HEK293 (cell line): ENCODE measurements around the gene CDH3.
A peak's percentile ranks its signal among the peaks of the same experiment; 100 is the strongest.

Experiments
- CTCF ChIA-PET: fragments of 350-600 bp; formaldehyde crosslinking; extraction: SDS; loops from one replicate; lab custom pipeline; 2021; ENCODE audit warnings: antibody characterized with exemption; lab: Yijun Ruan, JAX
- POLR2A ChIA-PET: fragments of 300-600 bp; formaldehyde crosslinking; extraction: SDS; loops from one replicate; lab custom pipeline; 2020; ENCODE audit warnings: antibody characterized with exemption, inconsistent platforms; lab: Yijun Ruan, JAX
- H3K27ac ChIP-seq: fragments of 200-500 bp; sonication (Bioruptor generic); 2 replicates; pipeline ENCODE4 v1.5.1; 2014; ENCODE audit warnings: low read depth, low read length, control low read depth, inconsistent platforms; ENCODE audit errors: extremely low read depth
- H3K36me3 ChIP-seq, 2 experiments: fragments of 200-500 bp in 1 of 2; sonication (Bioruptor generic) in 1 of 2; 1 replicate in 1 of 2; 2 replicates in 1 of 2; pipeline ENCODE4 v1.5.1; 2014 to 2017; ENCODE audit warnings: inconsistent platforms in 2 of 2, low read length in 2 of 2; ENCODE audit not compliant: control insufficient read depth in 2 of 2, insufficient read depth in 1 of 2
- H3K4me1 ChIP-seq: fragments of 200-500 bp; sonication (Bioruptor generic); 2 replicates; pipeline ENCODE4 v1.5.1; 2014; ENCODE audit warnings: mild to moderate bottlenecking, low read length, inconsistent platforms; ENCODE audit not compliant: control insufficient read depth, insufficient read depth
- H3K4me3 ChIP-seq: 2 replicates; pipeline ENCODE4 v1.5.1; 2011; ENCODE audit warnings: low read depth, mild to moderate bottlenecking, control low read depth, low read length, moderate library complexity
- H3K9me3 ChIP-seq: fragments of 200-500 bp; sonication (Bioruptor generic); 2 replicates; pipeline ENCODE4 v1.5.1; 2014; ENCODE audit warnings: low read depth, low read length, inconsistent platforms; ENCODE audit not compliant: control insufficient read depth, insufficient read depth
- GLIS1 ChIP-seq: fragments of 450-650 bp; formaldehyde crosslinking; IDR thresholded peaks from 2 replicates; pipeline ENCODE4 v1.5.1; 2016; ENCODE audit warnings: missing biosample characterization, missing genetic modification characterization
- HOXD13 ChIP-seq: sonication (generic); formaldehyde crosslinking; IDR thresholded peaks from 2 replicates; pipeline ENCODE4 v1.8.0; 2022; ENCODE audit warnings: missing genetic modification reagents, borderline replicate concordance
- KLF1 ChIP-seq: fragments of 450-650 bp; formaldehyde crosslinking; IDR thresholded peaks from 2 replicates; pipeline ENCODE4 v1.5.1; 2016; ENCODE audit warnings: missing biosample characterization, missing genetic modification characterization
- KLF16 ChIP-seq: fragments of 450-650 bp; formaldehyde crosslinking; IDR thresholded peaks from 2 replicates; pipeline ENCODE4 v1.5.1; 2017; ENCODE audit warnings: missing biosample characterization, missing genetic modification characterization
- MYNN ChIP-seq: fragments of 450-650 bp; formaldehyde crosslinking; IDR thresholded peaks from 2 replicates; pipeline ENCODE4 v1.5.1; 2016; ENCODE audit warnings: missing biosample characterization, missing genetic modification characterization, borderline replicate concordance
- OVOL3 ChIP-seq: fragments of 450-650 bp; formaldehyde crosslinking; IDR thresholded peaks from 2 replicates; pipeline ENCODE4 v1.5.1; 2016; ENCODE audit warnings: missing biosample characterization, missing genetic modification characterization
- RBAK ChIP-seq: fragments of 450-650 bp; formaldehyde crosslinking; IDR thresholded peaks from 2 replicates; pipeline ENCODE4 v1.5.1; 2016; ENCODE audit warnings: missing biosample characterization, missing genetic modification characterization
- SP7 ChIP-seq: fragments of 450-650 bp; formaldehyde crosslinking; IDR thresholded peaks from 2 replicates; pipeline ENCODE4 v1.5.1; 2016; ENCODE audit warnings: missing biosample characterization, missing genetic modification characterization
- TRIM28 ChIP-seq: IDR thresholded peaks from 2 replicates; pipeline ENCODE4 v1.6.1; 2011; ENCODE audit warnings: low read length, control low read depth, borderline replicate concordance
- ZBTB8A ChIP-seq: fragments of 450-650 bp; formaldehyde crosslinking; IDR thresholded peaks from 2 replicates; pipeline ENCODE4 v1.5.1; 2016; ENCODE audit warnings: missing biosample characterization, missing genetic modification characterization
- ZEB2 ChIP-seq: fragments of 450-650 bp; formaldehyde crosslinking; IDR thresholded peaks from 2 replicates; pipeline ENCODE4 v1.5.1; 2016; ENCODE audit warnings: missing biosample characterization, missing genetic modification characterization
- ZNF112 ChIP-seq: fragments of 450-650 bp; formaldehyde crosslinking; IDR thresholded peaks from 2 replicates; pipeline ENCODE4 v1.5.0; 2017; ENCODE audit warnings: missing biosample characterization, missing genetic modification characterization
- ZNF140 ChIP-seq: fragments of 450-650 bp; formaldehyde crosslinking; IDR thresholded peaks from 2 replicates; pipeline ENCODE4 v1.5.1; 2016; ENCODE audit warnings: missing biosample characterization, missing genetic modification characterization
- ZNF169 ChIP-seq: fragments of 450-650 bp; formaldehyde crosslinking; IDR thresholded peaks from 2 replicates; pipeline ENCODE4 v1.5.1; 2016; ENCODE audit warnings: missing biosample characterization, missing genetic modification characterization
- ZNF214 ChIP-seq: fragments of 450-650 bp; formaldehyde crosslinking; IDR thresholded peaks from 2 replicates; pipeline ENCODE4 v1.5.1; 2017; ENCODE audit warnings: missing biosample characterization, mild to moderate bottlenecking, missing genetic modification characterization, borderline replicate concordance
- ZNF239 ChIP-seq: fragments of 450-650 bp; formaldehyde crosslinking; IDR thresholded peaks from 2 replicates; pipeline ENCODE4 v1.5.1; 2016; ENCODE audit warnings: missing biosample characterization, missing genetic modification characterization
- ZNF292 ChIP-seq: fragments of 450-650 bp; formaldehyde crosslinking; IDR thresholded peaks from 2 replicates; pipeline ENCODE4 v1.5.1; 2016; ENCODE audit warnings: low read depth, missing biosample characterization, missing genetic modification characterization, borderline replicate concordance
- ZNF335 ChIP-seq: fragments of 450-650 bp; formaldehyde crosslinking; conservative IDR thresholded peaks from 2 replicates; pipeline ENCODE4 v1.5.1; 2016; ENCODE audit warnings: missing biosample characterization, missing genetic modification characterization
- ZNF341 ChIP-seq: fragments of 450-650 bp; formaldehyde crosslinking; IDR thresholded peaks from 2 replicates; pipeline ENCODE4; 2016; ENCODE audit warnings: low read depth, missing biosample characterization, missing genetic modification characterization
- ZNF350 ChIP-seq: fragments of 450-650 bp; formaldehyde crosslinking; IDR thresholded peaks from 2 replicates; pipeline ENCODE4 v1.5.0; 2017; ENCODE audit warnings: missing biosample characterization, mild to moderate bottlenecking, missing genetic modification characterization
- ZNF37A ChIP-seq: fragments of 450-650 bp; IDR thresholded peaks from 2 replicates; pipeline ENCODE4 v1.5.1; 2018; ENCODE audit warnings: missing biosample characterization, missing genetic modification characterization
- ZNF426 ChIP-seq: fragments of 450-650 bp; formaldehyde crosslinking; IDR thresholded peaks from 2 replicates; pipeline ENCODE4 v1.5.1; 2017; ENCODE audit warnings: missing biosample characterization, missing genetic modification characterization, mild to moderate bottlenecking, inconsistent platforms, moderate library complexity
- ZNF514 ChIP-seq: fragments of 450-650 bp; formaldehyde crosslinking; IDR thresholded peaks from 2 replicates; pipeline ENCODE4 v1.5.1; 2016; ENCODE audit warnings: missing biosample characterization, missing genetic modification characterization
- ZNF660 ChIP-seq: fragments of 450-650 bp; IDR thresholded peaks from 2 replicates; pipeline ENCODE4 v1.5.1; 2018; ENCODE audit warnings: missing biosample characterization, mild to moderate bottlenecking, missing genetic modification characterization
- ZNF664 ChIP-seq: fragments of 450-650 bp; formaldehyde crosslinking; IDR thresholded peaks from 2 replicates; pipeline ENCODE4 v1.5.1; 2016; ENCODE audit warnings: missing biosample characterization, missing genetic modification characterization
- ZNF777 ChIP-seq: fragments of 450-650 bp; formaldehyde crosslinking; IDR thresholded peaks from 2 replicates; pipeline ENCODE4 v1.5.1; 2017; ENCODE audit warnings: missing biosample characterization, missing genetic modification characterization, borderline replicate concordance
- ZSCAN30 ChIP-seq: fragments of 450-650 bp; IDR thresholded peaks from 2 replicates; pipeline ENCODE4 v1.5.1; 2018; ENCODE audit warnings: missing biosample characterization, mild to moderate bottlenecking, missing genetic modification characterization, moderate library complexity
- TF ChIP-seq, protein P1 (sequence below): fragments of 450-650 bp; formaldehyde crosslinking; IDR thresholded peaks from 2 replicates; pipeline ENCODE4 v1.5.1; 2016; ENCODE audit warnings: missing biosample characterization, missing genetic modification characterization
- TF ChIP-seq, protein P2 (sequence below): fragments of 450-650 bp; formaldehyde crosslinking; optimal IDR thresholded peaks from 2 replicates; pipeline ENCODE3; 2016; ENCODE audit warnings: missing biosample characterization, mild to moderate bottlenecking, missing genetic modification characterization
- TF ChIP-seq, protein P3 (sequence below): fragments of 450-650 bp; formaldehyde crosslinking; IDR thresholded peaks from 2 replicates; pipeline ENCODE4 v1.5.1; 2016; ENCODE audit warnings: missing biosample characterization, missing genetic modification characterization
- TF ChIP-seq, protein P4 (sequence below): IDR thresholded peaks from 2 replicates; pipeline ENCODE4 v1.6.1; 2011; ENCODE audit warnings: mild to moderate bottlenecking, low read depth, low read length, borderline replicate concordance

The CDH3 gene

DNA sequence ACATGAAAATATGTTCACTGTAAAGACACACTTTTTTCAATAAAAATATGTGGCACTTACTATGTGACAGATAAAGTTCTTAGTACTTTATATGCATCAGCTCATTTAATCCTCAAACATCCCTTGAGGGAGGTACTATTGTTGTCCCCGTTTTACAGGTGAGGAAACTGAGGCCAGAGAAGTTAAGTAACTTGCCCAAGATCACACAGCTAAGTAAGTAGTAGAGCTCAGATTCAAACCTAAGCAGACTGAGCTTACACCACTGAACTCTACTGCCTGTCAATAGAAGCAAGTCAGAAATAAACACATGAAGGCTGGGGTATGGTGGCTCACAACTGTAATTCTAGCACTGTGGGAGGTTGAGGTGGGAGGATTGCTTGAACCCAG is 13.9 kb downstream of the CDH3 start (continued):
- TF ChIP-seq OVOL3 (tag by site-specific recombination) (no peak), ZNF335 (tag by site-specific recombination) (no peak), HOXD13 (CRISPR knock-in tag) (no peak), ZNF239 (tag by site-specific recombination) (peak; percentile 31; the same call in 1 of the 2 replicates), MYNN (no peak), ZNF426 (no peak), ZNF664 (tag by site-specific recombination) (peak; percentile 91), KLF1 (tag by site-specific recombination) (no peak), ZNF660 (tag by site-specific recombination) (no peak), ZNF169 (tag by site-specific recombination) (no peak)
- TF ChIP-seq, protein P1, sequence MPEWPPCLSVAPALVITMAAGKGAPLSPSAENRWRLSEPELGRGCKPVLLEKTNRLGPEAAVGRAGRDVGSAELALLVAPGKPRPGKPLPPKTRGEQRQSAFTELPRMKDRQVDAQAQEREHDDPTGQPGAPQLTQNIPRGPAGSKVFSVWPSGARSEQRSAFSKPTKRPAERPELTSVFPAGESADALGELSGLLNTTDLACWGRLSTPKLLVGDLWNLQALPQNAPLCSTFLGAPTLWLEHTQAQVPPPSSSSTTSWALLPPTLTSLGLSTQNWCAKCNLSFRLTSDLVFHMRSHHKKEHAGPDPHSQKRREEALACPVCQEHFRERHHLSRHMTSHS (tag by site-specific recombination), result no peak
- TF ChIP-seq, protein P2, sequence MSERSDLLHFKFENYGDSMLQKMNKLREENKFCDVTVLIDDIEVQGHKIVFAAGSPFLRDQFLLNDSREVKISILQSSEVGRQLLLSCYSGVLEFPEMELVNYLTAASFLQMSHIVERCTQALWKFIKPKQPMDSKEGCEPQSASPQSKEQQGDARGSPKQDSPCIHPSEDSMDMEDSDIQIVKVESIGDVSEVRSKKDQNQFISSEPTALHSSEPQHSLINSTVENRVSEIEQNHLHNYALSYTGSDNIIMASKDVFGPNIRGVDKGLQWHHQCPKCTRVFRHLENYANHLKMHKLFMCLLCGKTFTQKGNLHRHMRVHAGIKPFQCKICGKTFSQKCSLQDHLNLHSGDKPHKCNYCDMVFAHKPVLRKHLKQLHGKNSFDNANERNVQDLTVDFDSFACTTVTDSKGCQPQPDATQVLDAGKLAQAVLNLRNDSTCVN (tag by site-specific recombination), result no peak
- TF ChIP-seq, all 188 proteins: peak for 5

DNA sequence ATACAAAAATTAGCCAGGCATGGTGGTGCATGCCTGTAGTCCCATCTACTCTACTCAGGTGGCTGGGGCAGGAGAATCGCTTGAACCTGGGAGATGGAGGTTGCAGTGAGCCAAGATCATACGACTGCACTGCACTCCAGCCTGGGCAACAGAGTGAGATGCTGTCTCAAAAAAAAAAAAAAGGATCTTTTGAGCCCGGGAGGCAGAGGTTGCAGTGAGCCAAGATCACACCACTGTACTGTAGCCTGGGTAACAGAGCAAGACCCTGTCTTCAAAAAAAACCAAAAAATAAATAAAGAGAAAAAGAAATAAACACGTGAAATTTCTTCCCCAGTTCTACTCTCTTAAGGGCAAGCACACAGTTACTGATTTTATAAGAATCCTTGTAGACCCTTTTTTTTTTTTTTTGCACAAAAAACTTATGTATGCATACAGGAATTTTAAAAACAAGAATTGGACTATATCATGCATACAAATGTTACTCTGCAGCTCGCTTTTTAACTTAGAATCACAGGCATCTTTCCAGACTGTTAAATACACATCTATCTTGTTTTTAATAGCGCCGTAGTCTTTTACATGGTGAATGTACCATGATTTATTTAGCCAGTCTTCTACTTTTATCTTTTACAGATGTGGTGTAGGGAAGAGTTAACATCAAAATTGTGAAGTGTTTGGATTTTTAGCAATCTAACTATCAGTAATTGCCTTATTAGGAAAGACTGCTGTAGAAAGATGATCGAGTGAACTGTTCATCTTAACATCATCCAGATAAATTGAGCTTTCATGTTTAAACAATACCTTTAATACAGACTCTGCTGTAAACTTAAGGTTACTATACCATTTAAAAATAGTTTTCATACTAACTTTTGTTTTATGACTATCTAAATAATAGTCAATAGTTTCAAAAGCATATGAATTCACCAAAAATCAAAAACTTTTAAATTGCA is 14.6 kb downstream of the CDH3 start:
- H3K9me3 ChIP-seq, result no peaks in the 10 kb centered on the region
- CTCF ChIA-PET, result interaction anchor here (1.1 to 1.2 kb wide), 2 partner anchors 9 to 69 kb away, joined by 3 to 4 read pairs; no protein-coding TSS in a partner anchor
- no peak overlapping the region for H3K4me3 ChIP-seq
- H3K36me3 ChIP-seq, result no peaks in the 10 kb centered on the region
- peaks cover 12% of the 10 kb centered on the region for H3K4me1 ChIP-seq
- H3K27ac ChIP-seq, result no peak overlapping the region
- POLR2A ChIA-PET, result interaction anchor here (1.3 kb wide), 1 partner anchor 32 kb away, joined by 3 read pairs; no protein-coding TSS in a partner anchor
- TF ChIP-seq ZSCAN30 (tag by site-specific recombination) (no peak), ZNF350 (tag by site-specific recombination) (no peak), ZBTB8A (tag by site-specific recombination) (no peak), ZEB2 (0 out of 2 replicates have a peak, but pooled peaks have one; percentile 23), ZNF341 (tag by site-specific recombination) (no peak), ZNF214 (tag by site-specific recombination) (no peak), GLIS1 (tag by site-specific recombination) (no peak), ZNF140 (tag by site-specific recombination) (no peak), ZNF777 (tag by site-specific recombination) (no peak), TRIM28 (no peak), ZNF112 (tag by site-specific recombination) (no peak), SP7 (no peak), ZNF514 (tag by site-specific recombination) (no peak), KLF16 (tag by site-specific recombination) (no peak), ZNF169 (tag by site-specific recombination) (no peak), ZNF292 (tag by site-specific recombination) (no peak), RBAK (tag by site-specific recombination) (no peak), ZNF239 (tag by site-specific recombination) (0 out of 2 replicates have a peak, but pooled peaks have one; percentile 7), ZNF37A (tag by site-specific recombination) (no peak)
- TF ChIP-seq, protein P3, sequence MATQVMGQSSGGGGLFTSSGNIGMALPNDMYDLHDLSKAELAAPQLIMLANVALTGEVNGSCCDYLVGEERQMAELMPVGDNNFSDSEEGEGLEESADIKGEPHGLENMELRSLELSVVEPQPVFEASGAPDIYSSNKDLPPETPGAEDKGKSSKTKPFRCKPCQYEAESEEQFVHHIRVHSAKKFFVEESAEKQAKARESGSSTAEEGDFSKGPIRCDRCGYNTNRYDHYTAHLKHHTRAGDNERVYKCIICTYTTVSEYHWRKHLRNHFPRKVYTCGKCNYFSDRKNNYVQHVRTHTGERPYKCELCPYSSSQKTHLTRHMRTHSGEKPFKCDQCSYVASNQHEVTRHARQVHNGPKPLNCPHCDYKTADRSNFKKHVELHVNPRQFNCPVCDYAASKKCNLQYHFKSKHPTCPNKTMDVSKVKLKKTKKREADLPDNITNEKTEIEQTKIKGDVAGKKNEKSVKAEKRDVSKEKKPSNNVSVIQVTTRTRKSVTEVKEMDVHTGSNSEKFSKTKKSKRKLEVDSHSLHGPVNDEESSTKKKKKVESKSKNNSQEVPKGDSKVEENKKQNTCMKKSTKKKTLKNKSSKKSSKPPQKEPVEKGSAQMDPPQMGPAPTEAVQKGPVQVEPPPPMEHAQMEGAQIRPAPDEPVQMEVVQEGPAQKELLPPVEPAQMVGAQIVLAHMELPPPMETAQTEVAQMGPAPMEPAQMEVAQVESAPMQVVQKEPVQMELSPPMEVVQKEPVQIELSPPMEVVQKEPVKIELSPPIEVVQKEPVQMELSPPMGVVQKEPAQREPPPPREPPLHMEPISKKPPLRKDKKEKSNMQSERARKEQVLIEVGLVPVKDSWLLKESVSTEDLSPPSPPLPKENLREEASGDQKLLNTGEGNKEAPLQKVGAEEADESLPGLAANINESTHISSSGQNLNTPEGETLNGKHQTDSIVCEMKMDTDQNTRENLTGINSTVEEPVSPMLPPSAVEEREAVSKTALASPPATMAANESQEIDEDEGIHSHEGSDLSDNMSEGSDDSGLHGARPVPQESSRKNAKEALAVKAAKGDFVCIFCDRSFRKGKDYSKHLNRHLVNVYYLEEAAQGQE (tag by site-specific recombination), result no peak
- TF ChIP-seq, protein P4, sequence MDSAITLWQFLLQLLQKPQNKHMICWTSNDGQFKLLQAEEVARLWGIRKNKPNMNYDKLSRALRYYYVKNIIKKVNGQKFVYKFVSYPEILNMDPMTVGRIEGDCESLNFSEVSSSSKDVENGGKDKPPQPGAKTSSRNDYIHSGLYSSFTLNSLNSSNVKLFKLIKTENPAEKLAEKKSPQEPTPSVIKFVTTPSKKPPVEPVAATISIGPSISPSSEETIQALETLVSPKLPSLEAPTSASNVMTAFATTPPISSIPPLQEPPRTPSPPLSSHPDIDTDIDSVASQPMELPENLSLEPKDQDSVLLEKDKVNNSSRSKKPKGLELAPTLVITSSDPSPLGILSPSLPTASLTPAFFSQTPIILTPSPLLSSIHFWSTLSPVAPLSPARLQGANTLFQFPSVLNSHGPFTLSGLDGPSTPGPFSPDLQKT, result no peak
